Measurements from ENCODE around the gene EFCAB6. TPM values are rescaled to one million over a fixed set of nuclear protein-coding genes. Genes with fewer than 3 reads are reported as not detected.

Gene EFCAB6
- total and polyA plus RNA-seq, 10 of the 15 experiments (the other 5 are each of a cell fraction or from before 2014, with no cell fraction given), result 0.05 to 0.42 (median 0.19) TPM

DNA sequence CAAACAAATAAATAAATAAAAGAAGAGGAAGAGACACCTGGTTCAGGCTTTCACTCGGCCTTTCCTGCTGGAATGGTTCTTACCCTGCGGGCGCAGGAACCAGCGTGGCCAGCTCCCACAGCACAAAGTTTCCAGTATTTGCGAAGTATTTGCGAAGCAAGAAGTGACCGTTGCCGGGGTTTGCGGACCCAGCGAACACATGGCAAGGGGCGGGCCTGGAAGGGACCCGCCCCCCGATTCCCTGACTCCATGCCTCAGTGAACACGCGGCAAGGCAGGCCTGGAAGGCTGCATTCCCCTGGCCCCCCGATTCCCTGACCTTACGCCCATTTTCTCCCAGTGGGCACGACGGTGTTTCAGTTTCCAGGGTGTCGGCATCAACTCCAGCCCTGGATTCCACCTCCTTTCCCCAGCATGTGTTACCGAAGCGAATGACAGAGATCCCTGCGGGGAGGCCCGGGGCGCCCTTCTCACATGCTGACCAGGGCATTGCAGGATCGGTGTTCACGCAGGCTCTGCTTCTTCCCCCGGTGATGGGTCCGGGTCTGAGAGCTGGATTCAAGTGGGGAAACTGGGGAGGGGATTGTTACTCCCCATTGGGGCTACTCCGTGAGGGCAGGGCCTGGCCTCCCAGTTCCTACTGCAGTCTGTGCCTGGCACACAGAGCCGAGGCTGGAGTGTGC, 297.5 kb downstream of the EFCAB6 start (continued):
- TF ChIP-seq CBFB (IDR thresholded peaks at IDR 0.05; ENCODE audit: low read depth) (no peak), RCOR1 (conservative IDR thresholded peaks at IDR 0.05; ENCODE audit: low read depth, low read length) (no peak), FOS (IDR thresholded peaks at IDR 0.05; ENCODE audit: borderline replicate concordance, extremely low read depth, insufficient read length) (no peak), ZSCAN29 (IDR thresholded peaks at IDR 0.05) (no peak), BCL11A (IDR thresholded peaks at IDR 0.05; ENCODE audit: low read depth, low read length) (no peak), GATAD2B (conservative IDR thresholded peaks at IDR 0.05; ENCODE audit: low read depth) (no peak)
- TF ChIP-seq, protein P1, sequence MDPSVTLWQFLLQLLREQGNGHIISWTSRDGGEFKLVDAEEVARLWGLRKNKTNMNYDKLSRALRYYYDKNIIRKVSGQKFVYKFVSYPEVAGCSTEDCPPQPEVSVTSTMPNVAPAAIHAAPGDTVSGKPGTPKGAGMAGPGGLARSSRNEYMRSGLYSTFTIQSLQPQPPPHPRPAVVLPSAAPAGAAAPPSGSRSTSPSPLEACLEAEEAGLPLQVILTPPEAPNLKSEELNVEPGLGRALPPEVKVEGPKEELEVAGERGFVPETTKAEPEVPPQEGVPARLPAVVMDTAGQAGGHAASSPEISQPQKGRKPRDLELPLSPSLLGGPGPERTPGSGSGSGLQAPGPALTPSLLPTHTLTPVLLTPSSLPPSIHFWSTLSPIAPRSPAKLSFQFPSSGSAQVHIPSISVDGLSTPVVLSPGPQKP (IDR thresholded peaks at IDR 0.05; ENCODE audit: low read depth, low read length), result no peak

- intact Hi-C loops (cut with micrococcal nuclease; ENCODE audit: unreplicated experiment), result no loop called here
- ChIA-PET SMC1A (ENCODE audit: uncharacterized antibody, unreplicated experiment) (no interaction called here), CTCF (no interaction called here)
Observed at GRCh38 chr22:43512279-43512678, 299.8 kb downstream of the EFCAB6 start.

More at GRCh38 chr22:43512279-43512678, 299.8 kb downstream of the EFCAB6 start:
- Histone ChIP-seq H3K4me3 (no peak overlapping the region), H3K27me3 (replicated peaks in 1 of 2; ENCODE audit: control insufficient read depth in 2 of 2, insufficient read depth in 2 of 2, low read length in 1 of 2) (no peaks in the 10 kb centered on the region), H3K4me1 (ENCODE audit: control insufficient read depth, insufficient read depth, low read length) (no peaks in the 10 kb centered on the region), H2AFZ (ENCODE audit: control insufficient read depth, low read depth, low read length) (no peak overlapping the region), H3K79me2 (ENCODE audit: control insufficient read depth, insufficient read depth, low read length) (no peaks in the 10 kb centered on the region), H3K4me2 (ENCODE audit: control insufficient read depth, insufficient read depth) (no peak overlapping the region), H3K27ac (ENCODE audit: control insufficient read depth, insufficient read depth) (no peak overlapping the region), H3K36me3 (ENCODE audit: control insufficient read depth in 2 of 2, insufficient read depth in 2 of 2, low read length in 1 of 2) (no peaks in the 10 kb centered on the region), H4K20me1 (ENCODE audit: control insufficient read depth, insufficient read depth) (no peaks in the 10 kb centered on the region), H3K9me3 (replicated peaks; ENCODE audit: control insufficient read depth, insufficient read depth, low read length) (no peaks in the 10 kb centered on the region), H3K9ac (ENCODE audit: control insufficient read depth, insufficient read depth, low read length) (no peak overlapping the region)
- ChIA-PET POLR2A (no interaction called here), RAD21 (ENCODE audit: unreplicated experiment) (no interaction called here)
- TF ChIP-seq GABPA (IDR thresholded peaks at IDR 0.05; ENCODE audit: low read depth) (no peak), ZNF24 (IDR thresholded peaks at IDR 0.05) (no peak), TCF12 (IDR thresholded peaks at IDR 0.05; ENCODE audit: low read depth, low read length) (no peak)
- ATAC-seq (no peak), DNase-seq (ENCODE audit: low read depth, low spot score) (no peak), FAIRE-seq (no peak)
- in situ Hi-C loops (cut with MboI), result no loop called here
- no TSS peak for BruUV-seq (replicated peaks)
- under 1% methylated on average over 8 of the region's 8 CpGs for WGBS (ENCODE audit: insufficient coverage, insufficient replicate concordance, low lambda C conversion rate, missing lambda C conversion rate)

Measured in GM12878 (cell line).